Coronary artery (tissue), 2 donors: ENCODE data around the gene TBC1D2.

Experiments
- DNase-seq: peaks from one replicate; pipeline ENCODE4 v3.0.0-alpha.2; 2017; ENCODE audit warnings: low spot score
- H3K27ac ChIP-seq, 2 donors: fragments of 200-600 bp; sonication (generic); one replicate each; pipeline ENCODE4 v1.5.1; 2016 to 2019
- H3K4me3 ChIP-seq: fragments of 200-600 bp; sonication (generic); 2 replicates; pipeline ENCODE4 v1.5.1; 2016; ENCODE audit warnings: mild to moderate bottlenecking, moderate library complexity
- TF ChIP-seq, protein P1 (sequence below): fragments of 200-600 bp; sonication (generic); IDR thresholded peaks from one replicate; pipeline ENCODE4 v1.5.1; 2019; ENCODE audit warnings: antibody characterized with exemption

TBC1D2 gene

GRCh38 chr9:98149422-98149821 lies 106.0 kb downstream of the TBC1D2 start:
- no peak for DNase-seq
- Histone ChIP-seq H3K4me3 (no peak overlapping the region), H3K27ac (no peak overlapping the region)
- TF ChIP-seq, protein P1, sequence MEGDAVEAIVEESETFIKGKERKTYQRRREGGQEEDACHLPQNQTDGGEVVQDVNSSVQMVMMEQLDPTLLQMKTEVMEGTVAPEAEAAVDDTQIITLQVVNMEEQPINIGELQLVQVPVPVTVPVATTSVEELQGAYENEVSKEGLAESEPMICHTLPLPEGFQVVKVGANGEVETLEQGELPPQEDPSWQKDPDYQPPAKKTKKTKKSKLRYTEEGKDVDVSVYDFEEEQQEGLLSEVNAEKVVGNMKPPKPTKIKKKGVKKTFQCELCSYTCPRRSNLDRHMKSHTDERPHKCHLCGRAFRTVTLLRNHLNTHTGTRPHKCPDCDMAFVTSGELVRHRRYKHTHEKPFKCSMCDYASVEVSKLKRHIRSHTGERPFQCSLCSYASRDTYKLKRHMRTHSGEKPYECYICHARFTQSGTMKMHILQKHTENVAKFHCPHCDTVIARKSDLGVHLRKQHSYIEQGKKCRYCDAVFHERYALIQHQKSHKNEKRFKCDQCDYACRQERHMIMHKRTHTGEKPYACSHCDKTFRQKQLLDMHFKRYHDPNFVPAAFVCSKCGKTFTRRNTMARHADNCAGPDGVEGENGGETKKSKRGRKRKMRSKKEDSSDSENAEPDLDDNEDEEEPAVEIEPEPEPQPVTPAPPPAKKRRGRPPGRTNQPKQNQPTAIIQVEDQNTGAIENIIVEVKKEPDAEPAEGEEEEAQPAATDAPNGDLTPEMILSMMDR = no peak
